HEK293T (cell line): ENCODE measurements around the gene PSG6.
"Not testable (repeated sequence)": the region's sequence is repeated elsewhere in the genome, so short reads cannot be mapped to it uniquely, and the experiment has no call there.

Source experiments
- CTCF ChIA-PET: fragments of 350-600 bp; formaldehyde crosslinking; extraction: SDS; loops from one replicate; lab custom pipeline; 2021; ENCODE audit warnings: antibody characterized with exemption, inconsistent platforms; lab: Yijun Ruan, JAX
- POLR2A ChIA-PET: fragments of 350-600 bp; formaldehyde crosslinking; extraction: SDS; loops from one replicate; lab custom pipeline; 2020; ENCODE audit warnings: antibody characterized with exemption, inconsistent platforms; lab: Yijun Ruan, JAX
- DNase-seq: peaks from one replicate; pipeline ENCODE4 v3.0.0; 2012; ENCODE audit warnings: mixed read lengths; ENCODE audit errors: extremely low spot score
- ARNT ChIP-seq: fragments of 450-650 bp; IDR thresholded peaks from 2 replicates; pipeline ENCODE4 v1.6.1; 2017; ENCODE audit warnings: mild to moderate bottlenecking
- BHLHE40 ChIP-seq: fragments of 450-650 bp; IDR thresholded peaks from 2 replicates; pipeline ENCODE4 v1.6.1; 2016; ENCODE audit warnings: mild to moderate bottlenecking, moderate library complexity, borderline replicate concordance
- CTBP1 ChIP-seq: fragments of 450-650 bp; IDR thresholded peaks from 2 replicates; pipeline ENCODE4 v1.6.1; 2016; ENCODE audit warnings: borderline replicate concordance
- ELF4 ChIP-seq: fragments of 450-650 bp; IDR thresholded peaks from 2 replicates; pipeline ENCODE4 v1.6.1; 2017; ENCODE audit warnings: antibody characterized with exemption
- FOXA1 ChIP-seq: fragments of 450-650 bp; IDR thresholded peaks from 2 replicates; pipeline ENCODE4 v1.6.1; 2016; ENCODE audit warnings: mild to moderate bottlenecking
- FOXK2 ChIP-seq: fragments of 450-650 bp; IDR thresholded peaks from 2 replicates; pipeline ENCODE4 v1.6.1; 2016; ENCODE audit warnings: mild to moderate bottlenecking
- FOXM1 ChIP-seq: fragments of 450-650 bp; IDR thresholded peaks from 2 replicates; pipeline ENCODE4 v1.6.1; 2017; ENCODE audit warnings: mild to moderate bottlenecking, borderline replicate concordance
- HDGF ChIP-seq: fragments of 450-650 bp; IDR thresholded peaks from 2 replicates; pipeline ENCODE4 v1.6.1; 2017; ENCODE audit warnings: antibody characterized with exemption, borderline replicate concordance
- L3MBTL2 ChIP-seq: fragments of 450-650 bp; conservative IDR thresholded peaks from 2 replicates; pipeline ENCODE4 v1.6.1; 2016; ENCODE audit warnings: mild to moderate bottlenecking
- LEF1 ChIP-seq: fragments of 450-650 bp; IDR thresholded peaks from 2 replicates; pipeline ENCODE4 v1.6.1; 2017; ENCODE audit warnings: mild to moderate bottlenecking, borderline replicate concordance
- NFRKB ChIP-seq: fragments of 450-650 bp; IDR thresholded peaks from 2 replicates; pipeline ENCODE4 v1.6.1; 2016; ENCODE audit warnings: mild to moderate bottlenecking, moderate library complexity
- PKNOX1 ChIP-seq: fragments of 450-650 bp; IDR thresholded peaks from 2 replicates; pipeline ENCODE4 v1.6.1; 2016
- SP1 ChIP-seq: fragments of 450-650 bp; IDR thresholded peaks from 2 replicates; pipeline ENCODE4 v1.6.1; 2017
- SUZ12 ChIP-seq: fragments of 450-650 bp; IDR thresholded peaks from 2 replicates; pipeline ENCODE4 v1.6.1; 2016; ENCODE audit warnings: mild to moderate bottlenecking
- TARDBP ChIP-seq: fragments of 450-650 bp; IDR thresholded peaks from 2 replicates; pipeline ENCODE4 v1.6.1; 2016
- ZNF384 ChIP-seq: fragments of 450-650 bp; IDR thresholded peaks from 2 replicates; pipeline ENCODE4 v1.6.1; 2016

The PSG6 gene

GRCh38 chr19:42900561-42900960, 17.1 kb downstream of the PSG6 start:
- CTCF ChIA-PET, DNase-seq, POLR2A ChIA-PET: not testable (repeated sequence)

- DNase-seq, CTCF ChIA-PET, POLR2A ChIA-PET: not testable (repeated sequence)
Observed at GRCh38 chr19:42899674-42900073, 18.0 kb downstream of the PSG6 start.

GRCh38 chr19:42899110-42899509, 18.6 kb downstream of the PSG6 start:
- POLR2A ChIA-PET, DNase-seq, CTCF ChIA-PET: not testable (repeated sequence)

GRCh38 chr19:42898656-42899055, 19.0 kb downstream of the PSG6 start:
- DNase-seq, POLR2A ChIA-PET, CTCF ChIA-PET: not testable (repeated sequence)

- CTCF ChIA-PET, DNase-seq, POLR2A ChIA-PET: not testable (repeated sequence)
Observed at GRCh38 chr19:42897729-42898128, 20.0 kb downstream of the PSG6 start.

- POLR2A ChIA-PET, DNase-seq: not testable (repeated sequence)
- CTCF ChIA-PET, result interaction anchor here (0.6 kb wide), 1 partner anchor 283 kb away, joined by 4 read pairs; no protein-coding TSS in a partner anchor
Observed at GRCh38 chr19:42890446-42890845, 27.2 kb downstream of the PSG6 start.

GRCh38 chr19:42887876-42888445, 29.7 kb downstream of the PSG6 start:
- POLR2A ChIA-PET, DNase-seq, CTCF ChIA-PET: not testable (repeated sequence)

GRCh38 chr19:42882730-42883129, 35.0 kb downstream of the PSG6 start:
- CTCF ChIA-PET, result not testable (repeated sequence)

GRCh38 chr19:42882010-42882409, 35.7 kb downstream of the PSG6 start:
- POLR2A ChIA-PET, DNase-seq: not testable (repeated sequence)
- CTCF ChIA-PET, result interaction anchor here (0.6 kb wide), 1 partner anchor 1061 kb away, joined by 3 read pairs; no protein-coding TSS in a partner anchor

More at GRCh38 chr19:42882730-42883129, 35.0 kb downstream of the PSG6 start:
- POLR2A ChIA-PET, DNase-seq: not testable (repeated sequence)

GRCh38 chr19:42881279-42881678, 36.4 kb downstream of the PSG6 start:
- POLR2A ChIA-PET, CTCF ChIA-PET: not testable (repeated sequence)
- DNase-seq, result peak; percentile 6
- peak; percentile 72 for TF ChIP-seq L3MBTL2

GRCh38 chr19:42880621-42881020, 37.1 kb downstream of the PSG6 start:
- DNase-seq, POLR2A ChIA-PET, CTCF ChIA-PET: not testable (repeated sequence)

GRCh38 chr19:42879613-42880012, 38.1 kb downstream of the PSG6 start, which contains the start of gene PSG1:
PSG1 (minus strand) TSS chr19:42879713; CDS start chr19:42879581, 132 bp downstream.
- CTCF ChIA-PET, result no interaction called here
- POLR2A ChIA-PET, result no interaction called here
- DNase-seq, result no peak
- TF ChIP-seq HDGF, result no peak
- no peak for TF ChIP-seq ZNF384
- TF ChIP-seq BHLHE40, result no peak
- TF ChIP-seq CTBP1, result no peak
- TF ChIP-seq FOXA1, result no peak
- no peak for TF ChIP-seq NFRKB
- TF ChIP-seq L3MBTL2, result no peak
- no peak for TF ChIP-seq FOXK2
- TF ChIP-seq TARDBP, result no peak
- no peak for TF ChIP-seq PKNOX1
- no peak for TF ChIP-seq LEF1
- no peak for TF ChIP-seq ELF4
- no peak for TF ChIP-seq SUZ12
- no peak for TF ChIP-seq ARNT
- TF ChIP-seq SP1, result no peak
- TF ChIP-seq FOXM1, result no peak

- DNase-seq, CTCF ChIA-PET, POLR2A ChIA-PET: not testable (repeated sequence)
Observed at GRCh38 chr19:42876596-42876995, 41.1 kb downstream of the PSG6 start.

GRCh38 chr19:42875881-42876280, 41.8 kb downstream of the PSG6 start:
- CTCF ChIA-PET, DNase-seq, POLR2A ChIA-PET: not testable (repeated sequence)
